H9 (cell line): ENCODE measurements around the gene LHX4. TPM values are rescaled to one million over a fixed set of nuclear protein-coding genes. Genes with fewer than 3 reads are reported as not detected.
A peak's percentile ranks its signal among the peaks of the same experiment; 100 is the strongest.

Experiments
- DNase-seq: peaks from one replicate; pipeline ENCODE4 v3.0.0-alpha.2; 2017
- H2AFZ ChIP-seq: one replicate; pipeline ENCODE4 v1.6.1; 2013; ENCODE audit warnings: mild to moderate bottlenecking, low read length, control low read depth, moderate library complexity
- H2AK5ac ChIP-seq: 2 replicates; pipeline ENCODE4 v1.6.1; 2013; ENCODE audit warnings: low read length, control low read depth, mixed read lengths; ENCODE audit not compliant: insufficient read length
- H2BK120ac ChIP-seq: one replicate; pipeline ENCODE4 v1.6.1; 2013; ENCODE audit warnings: low read depth, mild to moderate bottlenecking, low read length, control low read depth, inconsistent platforms; ENCODE audit not compliant: poor library complexity, severe bottlenecking
- H2BK12ac ChIP-seq: 2 replicates; pipeline ENCODE4 v1.6.1; 2013; ENCODE audit warnings: low read length, control low read depth, mixed read lengths, low read depth; ENCODE audit not compliant: insufficient read length
- H2BK15ac ChIP-seq: 2 replicates; pipeline ENCODE4 v1.6.1; 2013; ENCODE audit warnings: low read depth, low read length, control low read depth
- H2BK20ac ChIP-seq: one replicate; pipeline ENCODE4 v1.6.1; 2013; ENCODE audit warnings: low read depth, mild to moderate bottlenecking, low read length, control low read depth, inconsistent platforms; ENCODE audit not compliant: poor library complexity, severe bottlenecking
- H2BK5ac ChIP-seq: 2 replicates; pipeline ENCODE4 v1.6.1; 2013; ENCODE audit warnings: low read length, control low read depth, mixed read lengths; ENCODE audit not compliant: insufficient read length
- H3K14ac ChIP-seq: 2 replicates; pipeline ENCODE4 v1.6.1; 2013; ENCODE audit warnings: low read length, control low read depth; ENCODE audit not compliant: insufficient read depth
- H3K18ac ChIP-seq: 2 replicates; pipeline ENCODE4 v1.6.1; 2013; ENCODE audit warnings: low read depth, mild to moderate bottlenecking, mixed read lengths, low read length, control low read depth; ENCODE audit not compliant: insufficient read length
- H3K23ac ChIP-seq: 2 replicates; pipeline ENCODE4 v1.6.1; 2013; ENCODE audit warnings: low read length, control low read depth, mixed read lengths, low read depth; ENCODE audit not compliant: insufficient read length
- H3K23me2 ChIP-seq: 2 replicates; pipeline ENCODE4 v1.6.1; 2013; ENCODE audit warnings: low read depth, mild to moderate bottlenecking, mixed read lengths, low read length, control low read depth; ENCODE audit not compliant: insufficient read length, poor library complexity, severe bottlenecking
- H3K27ac ChIP-seq: 2 replicates; pipeline ENCODE4 v1.5.1; 2013; ENCODE audit warnings: low read length, control low read depth, mixed read lengths, low read depth; ENCODE audit not compliant: insufficient read length
- H3K27me3 ChIP-seq: 2 replicates; pipeline ENCODE4 v1.6.1; 2013; ENCODE audit warnings: low read length, control low read depth, inconsistent platforms; ENCODE audit not compliant: insufficient read depth
- H3K4ac ChIP-seq: 2 replicates; pipeline ENCODE4 v1.6.1; 2013; ENCODE audit warnings: low read depth, mild to moderate bottlenecking, control low read depth, inconsistent platforms, low read length, moderate library complexity
- H3K4me1 ChIP-seq: 2 replicates; pipeline ENCODE4 v1.6.1; 2013; ENCODE audit warnings: low read length, control low read depth, inconsistent platforms; ENCODE audit not compliant: insufficient read depth
- H3K4me2 ChIP-seq: 2 replicates; pipeline ENCODE4 v1.6.1; 2013; ENCODE audit warnings: low read length, control low read depth, mixed read lengths; ENCODE audit not compliant: insufficient read length, insufficient read depth
- H3K56ac ChIP-seq: 2 replicates; pipeline ENCODE4 v1.6.1; 2013; ENCODE audit warnings: low read depth, mild to moderate bottlenecking, mixed read lengths, low read length, control low read depth; ENCODE audit not compliant: insufficient read length
- H3K79me1 ChIP-seq: 2 replicates; pipeline ENCODE4 v1.6.1; 2013; ENCODE audit warnings: low read depth, mild to moderate bottlenecking, moderate library complexity, low read length, control low read depth, inconsistent platforms; ENCODE audit not compliant: insufficient read depth, poor library complexity, severe bottlenecking
- H3K79me2 ChIP-seq: 2 replicates; pipeline ENCODE4 v1.6.1; 2013; ENCODE audit warnings: low read length, control low read depth, inconsistent platforms; ENCODE audit not compliant: insufficient read depth
- H3K9ac ChIP-seq: 2 replicates; pipeline ENCODE4 v1.6.1; 2013; ENCODE audit warnings: low read length, control low read depth, mixed read lengths; ENCODE audit not compliant: insufficient read length; ENCODE audit errors: extremely low read depth
- H3K9me3 ChIP-seq: one replicate; pipeline ENCODE4 v1.6.1; 2013; ENCODE audit warnings: low read depth, low read length, inconsistent platforms; ENCODE audit not compliant: control insufficient read depth
- H3T11ph ChIP-seq: one replicate; pipeline ENCODE4 v1.6.1; 2013; ENCODE audit warnings: mild to moderate bottlenecking, low read length, control low read depth, inconsistent platforms
- H4K20me1 ChIP-seq: one replicate; pipeline ENCODE4 v1.6.1; 2013; ENCODE audit not compliant: control insufficient read depth, insufficient read length, insufficient read depth
- H4K5ac ChIP-seq: 2 replicates; pipeline ENCODE4 v1.6.1; 2013; ENCODE audit warnings: low read depth, mild to moderate bottlenecking, mixed read lengths, low read length, control low read depth; ENCODE audit not compliant: insufficient read length
- H4K8ac ChIP-seq: replicated peaks from 2 replicates; pipeline ENCODE4 v1.6.1; 2013; ENCODE audit warnings: low read length, control low read depth, mixed read lengths, low read depth; ENCODE audit not compliant: insufficient read length
- H4K91ac ChIP-seq: 2 replicates; pipeline ENCODE4 v1.6.1; 2013; ENCODE audit warnings: low read depth, mild to moderate bottlenecking, moderate library complexity, mixed read lengths, low read length, control low read depth; ENCODE audit not compliant: insufficient read length
- H3K27ac Mint-ChIP-seq, 3 experiments: 2 replicates in 2 of 3; 3 replicates in 1 of 3; pipeline ENCODE4 v1.8.0; 2020 to 2021; ENCODE audit warnings: mixed read lengths in 3 of 3, mild to moderate bottlenecking in 1 of 3, moderate library complexity in 1 of 3
- H3K27me3 Mint-ChIP-seq: 2 replicates; pipeline ENCODE4 v1.8.0; 2021; ENCODE audit warnings: low read depth, mild to moderate bottlenecking, moderate library complexity, mixed read lengths
- H3K36me3 Mint-ChIP-seq, 3 experiments: 2 replicates in 2 of 3; 3 replicates in 1 of 3; pipeline ENCODE4 v1.8.0; 2020 to 2021; ENCODE audit warnings: low read depth in 3 of 3, mixed read lengths in 3 of 3; ENCODE audit not compliant: insufficient read depth in 1 of 3
- H3K4me1 Mint-ChIP-seq, 2 experiments: 2 replicates each; pipeline ENCODE4 v1.8.0; 2020; ENCODE audit warnings: mixed read lengths in 2 of 2
- H3K4me3 Mint-ChIP-seq, 2 experiments: 2 replicates in 1 of 2; 3 replicates in 1 of 2; pipeline ENCODE4 v1.8.0; 2020 to 2021; ENCODE audit warnings: mild to moderate bottlenecking in 2 of 2, mixed read lengths in 2 of 2, moderate library complexity in 1 of 2
- H3K9me3 Mint-ChIP-seq, 2 experiments: 2 replicates in 1 of 2; 3 replicates in 1 of 2; pipeline ENCODE4 v1.8.0; 2020; ENCODE audit warnings: mild to moderate bottlenecking in 2 of 2, mixed read lengths in 2 of 2, moderate library complexity in 1 of 2
- CTCF ChIP-seq: fragments of 200-600 bp; sonication (generic); conservative IDR thresholded peaks from 3 replicates; pipeline ENCODE4 v1.8.0; 2021; ENCODE audit warnings: antibody characterized with exemption, mild to moderate bottlenecking
- WGBS: extraction: QIAGEN DNeasy Blood & Tissue Kit; methylation state at CpG from one replicate; pipeline ENCODE4 v1.1.7; 2013; ENCODE audit warnings: missing lambda C conversion rate, low lambda C conversion rate, mixed read lengths; ENCODE audit not compliant: insufficient read length; ENCODE audit errors: extremely low coverage; 5-methylcytosine and 5-hydroxymethylcytosine counted together
- total RNA-seq: library from RNA; stranded (reverse); gene quantifications from 2 replicates; pipeline ENCODE4 v1.2.1, GENCODE V29; 2021

Gene LHX4
- total RNA-seq, 1 experiment from 2014 or later: 1.9 TPM

- H3K4me1 Mint-ChIP-seq: peaks cover 0 to 6% of the 10 kb centered on the region in 2 experiments; a peak in 2 of 4 replicates
- TF ChIP-seq CTCF: no peak
- Histone ChIP-seq H3K9me3 (no peaks in the 10 kb centered on the region), H2AFZ (no peak overlapping the region), H4K5ac (no peak overlapping the region), H3K27ac (no peak overlapping the region), H3K79me2 (no peaks in the 10 kb centered on the region), H3K4ac (no peak overlapping the region), H2BK120ac (no peak overlapping the region), H3K4me1 (no peaks in the 10 kb centered on the region), H3K9ac (no peak overlapping the region), H4K8ac (no peak overlapping the region), H3K4me2 (no peak overlapping the region), H3K79me1 (no peaks in the 10 kb centered on the region), H3K27me3 (no peaks in the 10 kb centered on the region), H3K23me2 (no peaks in the 10 kb centered on the region), H2AK5ac (no peak overlapping the region), H3K56ac (no peak overlapping the region), H4K20me1 (no peaks in the 10 kb centered on the region), H3T11ph (no peak overlapping the region), H4K91ac (no peak overlapping the region), H3K18ac (no peak overlapping the region), H2BK15ac (no peak overlapping the region), H3K14ac (no peak overlapping the region; the same call in 1 of the 2 replicates), H2BK20ac (no peak overlapping the region), H3K23ac (no peak overlapping the region), H2BK12ac (no peak overlapping the region), H2BK5ac (no peak overlapping the region)
- no peaks in the 10 kb centered on the region for H3K27me3 Mint-ChIP-seq
- no peak for DNase-seq
- WGBS: no CpG with 5 or more reads among the region's 9 CpGs
- no peak overlapping the region for H3K4me3 Mint-ChIP-seq
- H3K27ac Mint-ChIP-seq: peak overlapping the region; percentile 23 to 71 (median 55); a peak in 5 of 7 replicates
- peaks cover 12 to 37% (median 35%) of the 10 kb centered on the region in 3 experiments for H3K36me3 Mint-ChIP-seq
- no peaks in the 10 kb centered on the region for H3K9me3 Mint-ChIP-seq
These were observed 44.0 kb upstream of the LHX4 start for GRCh38 chr1:180185971-180186645.
